ENCODE results near the gene IFNA4. TPM values are rescaled to one million over a fixed set of nuclear protein-coding genes. Genes with fewer than 3 reads are reported as not detected.
"Not testable (repeated sequence)": the region's sequence is repeated elsewhere in the genome, so short reads cannot be mapped to it uniquely, and the experiment has no call there.

IFNA4 gene
- total RNA-seq, result not detected

DNA sequence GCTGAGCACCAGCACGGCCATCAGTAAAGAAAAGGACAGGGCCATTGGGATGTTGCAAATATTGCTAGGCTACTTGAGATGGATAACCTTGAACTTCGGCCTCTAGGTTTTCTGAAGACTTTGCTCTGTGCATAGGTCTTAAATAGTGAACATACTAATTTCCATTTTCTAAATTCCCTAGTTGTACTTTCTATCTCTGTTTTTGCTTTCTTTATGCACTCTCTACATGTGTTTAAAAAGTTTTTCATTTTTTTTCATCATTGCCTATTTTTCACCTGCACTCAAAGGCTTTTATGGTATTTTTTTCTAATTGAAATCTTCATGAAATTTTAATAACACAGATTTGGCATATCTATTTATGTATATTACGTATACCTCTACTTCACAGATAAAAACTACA is at the start of gene IFNA4:
TSS of gene IFNA4 (minus strand) at position 101 of the 400 bp plus-strand sequence. CDS start at position 45, 56 bp downstream.
- H3K27me3 ChIP-seq; H3K4me1 ChIP-seq; DNase-seq; H3K36me3 ChIP-seq (replicated peaks in 1 of 2; ENCODE audit: insufficient read depth in 1 of 2, low read depth in 2 of 2); H3K9me3 ChIP-seq; ATAC-seq; intact Hi-C loops (cut with DNase I); H3K27ac ChIP-seq; H3K4me3 ChIP-seq: not testable (repeated sequence)
- 65 to 74% methylated on average over 3 of the region's 3 CpGs for WGBS, 2 donors

- H3K27ac ChIP-seq; intact Hi-C loops (cut with DNase I); H3K27me3 ChIP-seq; H3K4me3 ChIP-seq; ATAC-seq; H3K9me3 ChIP-seq; H3K36me3 ChIP-seq (replicated peaks in 1 of 2; ENCODE audit: insufficient read depth in 1 of 2, low read depth in 2 of 2); DNase-seq; H3K4me1 ChIP-seq: not testable (repeated sequence)
- WGBS, 2 donors, result 4 to 6% methylated on average over 1 of the region's 1 CpG
Measured at GRCh38 chr9:21236360-21236714, 49.0 kb upstream of the IFNA4 start.

DNA sequence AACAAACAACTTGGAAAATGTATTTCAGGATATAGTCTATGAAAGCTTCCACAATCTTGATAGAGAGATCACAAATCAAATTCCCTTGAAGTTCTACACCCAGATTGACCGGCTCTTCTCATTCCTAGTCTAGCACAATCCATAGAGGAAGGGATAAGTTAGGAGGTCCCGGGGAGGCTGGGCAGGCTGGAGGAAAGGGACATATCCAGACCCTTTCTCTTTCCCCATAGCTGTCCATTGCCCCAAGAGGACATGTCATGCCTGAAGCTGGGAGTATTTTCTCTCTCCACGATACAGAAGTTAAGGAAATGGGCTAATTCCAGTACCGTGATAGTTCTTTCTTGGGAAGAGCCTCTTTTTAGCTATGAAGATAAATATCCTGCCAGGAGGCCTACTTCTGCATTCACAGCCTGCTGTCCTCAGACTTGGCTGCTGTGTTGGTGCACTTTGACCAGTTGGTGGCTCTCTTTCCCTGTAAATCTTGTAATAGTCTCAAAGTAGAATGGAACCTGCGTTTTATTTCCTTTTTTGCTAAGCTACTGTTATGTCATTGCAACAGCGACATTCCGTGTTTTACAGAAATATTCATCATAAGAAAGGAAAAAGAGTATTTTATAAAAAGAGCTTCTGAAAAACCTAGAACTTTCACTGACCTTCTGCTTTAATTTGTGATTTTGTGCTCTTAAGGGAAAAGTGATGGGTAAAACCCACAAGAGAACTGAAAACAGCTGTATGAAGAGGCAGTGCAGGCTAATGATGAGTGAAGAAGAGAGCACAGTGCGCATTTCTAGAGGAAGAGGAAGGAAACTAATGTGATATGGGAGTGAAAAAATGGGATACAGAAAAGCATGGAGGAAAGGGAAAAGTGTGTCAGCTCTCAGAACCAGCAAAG is 48.3 kb upstream of the IFNA4 start:
- TF ChIP-seq, protein P1, sequence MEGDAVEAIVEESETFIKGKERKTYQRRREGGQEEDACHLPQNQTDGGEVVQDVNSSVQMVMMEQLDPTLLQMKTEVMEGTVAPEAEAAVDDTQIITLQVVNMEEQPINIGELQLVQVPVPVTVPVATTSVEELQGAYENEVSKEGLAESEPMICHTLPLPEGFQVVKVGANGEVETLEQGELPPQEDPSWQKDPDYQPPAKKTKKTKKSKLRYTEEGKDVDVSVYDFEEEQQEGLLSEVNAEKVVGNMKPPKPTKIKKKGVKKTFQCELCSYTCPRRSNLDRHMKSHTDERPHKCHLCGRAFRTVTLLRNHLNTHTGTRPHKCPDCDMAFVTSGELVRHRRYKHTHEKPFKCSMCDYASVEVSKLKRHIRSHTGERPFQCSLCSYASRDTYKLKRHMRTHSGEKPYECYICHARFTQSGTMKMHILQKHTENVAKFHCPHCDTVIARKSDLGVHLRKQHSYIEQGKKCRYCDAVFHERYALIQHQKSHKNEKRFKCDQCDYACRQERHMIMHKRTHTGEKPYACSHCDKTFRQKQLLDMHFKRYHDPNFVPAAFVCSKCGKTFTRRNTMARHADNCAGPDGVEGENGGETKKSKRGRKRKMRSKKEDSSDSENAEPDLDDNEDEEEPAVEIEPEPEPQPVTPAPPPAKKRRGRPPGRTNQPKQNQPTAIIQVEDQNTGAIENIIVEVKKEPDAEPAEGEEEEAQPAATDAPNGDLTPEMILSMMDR (IDR thresholded peaks at IDR 0.05), result peak in 6 of 7 experiments; percentile 25 to 48 (median 42)
- peak; percentile 60 for ATAC-seq
- peak in 2 of 4 donors; percentile 39 to 53 for DNase-seq
- H3K36me3 ChIP-seq (replicated peaks in 1 of 2; ENCODE audit: insufficient read depth in 1 of 2, low read depth in 2 of 2); intact Hi-C loops (cut with DNase I); H3K9me3 ChIP-seq; H3K4me3 ChIP-seq; H3K4me1 ChIP-seq; H3K27ac ChIP-seq; H3K27me3 ChIP-seq: not testable (repeated sequence)
- 18 to 27% methylated on average over 8 of the region's 8 CpGs for WGBS, 2 donors

- H3K4me1 ChIP-seq, result no peaks in the 10 kb centered on the region
- no peaks in the 10 kb centered on the region for H3K9me3 ChIP-seq
- H3K27me3 ChIP-seq, result no peaks in the 10 kb centered on the region
- TF ChIP-seq, protein P1 (IDR thresholded peaks at IDR 0.05), result no peak
- TF ChIP-seq POLR2A (IDR thresholded peaks at IDR 0.05), result no peak
- H3K4me3 ChIP-seq, result no peak overlapping the region
- WGBS, 2 donors, result 56 to 57% methylated on average over 3 to 4 of the region's 4 CpGs
- intact Hi-C loops (cut with DNase I), result no loop called here
- no peak overlapping the region for H3K27ac ChIP-seq
- ATAC-seq (no peak), DNase-seq (no peak)
- no peaks in the 10 kb centered on the region for H3K36me3 ChIP-seq (replicated peaks in 1 of 2; ENCODE audit: insufficient read depth in 1 of 2, low read depth in 2 of 2)
Measured at GRCh38 chr9:21234153-21234687, 46.8 kb upstream of the IFNA4 start.

- H3K36me3 ChIP-seq (replicated peaks in 1 of 2; ENCODE audit: insufficient read depth in 1 of 2, low read depth in 2 of 2), result no peaks in the 10 kb centered on the region
- H3K27me3 ChIP-seq, result no peaks in the 10 kb centered on the region
- DNase-seq, result no peak
- no peak for ATAC-seq
- no peak overlapping the region for H3K27ac ChIP-seq
- no peak overlapping the region for H3K4me3 ChIP-seq
- WGBS, 2 donors, result 67 to 93% methylated on average over 2 of the region's 2 CpGs
- TF ChIP-seq POLR2A (IDR thresholded peaks at IDR 0.05), result no peak
- TF ChIP-seq, protein P1 (IDR thresholded peaks at IDR 0.05), result no peak
- intact Hi-C loops (cut with DNase I), result no loop called here
- H3K9me3 ChIP-seq, result no peaks in the 10 kb centered on the region
- no peaks in the 10 kb centered on the region for H3K4me1 ChIP-seq
Measured at GRCh38 chr9:21233258-21233657, 45.9 kb upstream of the IFNA4 start.

All from body of pancreas (tissue), 4 donors.